HG03196 (cell line): ENCODE measurements around the gene VPS52.

ENCODE experiments used
- ATAC-seq: cut with Tn5 transposase; IDR thresholded peaks from one replicate; pipeline ENCODE4 v1.9.1; 2021; ENCODE audit not compliant: unreplicated experiment

Gene VPS52

GRCh38 chr6:33212857-33213165 is 58.9 kb downstream of the VPS52 start:
- ATAC-seq: no peak

GRCh38 chr6:33211666-33212422 is 59.8 kb downstream of the VPS52 start:
- no peak for ATAC-seq

GRCh38 chr6:33211136-33211535 is 60.5 kb downstream of the VPS52 start:
- no peak for ATAC-seq

- no peak for ATAC-seq
Measured at GRCh38 chr6:33209856-33210255, 61.8 kb downstream of the VPS52 start.

- peak; percentile 40 for ATAC-seq
Measured at GRCh38 chr6:33208091-33208967, 63.3 kb downstream of the VPS52 start, which contains the start of gene RING1. Gene RING1 (plus strand): TSS chr6:33208500. CDS start chr6:33208823, 323 bp downstream.

GRCh38 chr6:33207552-33208090 is 64.1 kb downstream of the VPS52 start:
- ATAC-seq: no peak

- ATAC-seq: no peak
Measured at GRCh38 chr6:33206864-33207551, 64.7 kb downstream of the VPS52 start.

- no peak for ATAC-seq
Measured at GRCh38 chr6:33206027-33206863, 65.4 kb downstream of the VPS52 start.

GRCh38 chr6:33205191-33206026 is 66.3 kb downstream of the VPS52 start:
- ATAC-seq: no peak

- peak; percentile 27 for ATAC-seq
Measured at GRCh38 chr6:33204415-33205190, 67.1 kb downstream of the VPS52 start, which contains the start of gene HSD17B8. Gene HSD17B8 (plus strand): TSS chr6:33204655. CDS start chr6:33204669, 14 bp downstream.

- ATAC-seq: no peak
Measured at GRCh38 chr6:33204165-33204414, 67.6 kb downstream of the VPS52 start.

- ATAC-seq: no peak
Measured at GRCh38 chr6:33203443-33204164, 68.1 kb downstream of the VPS52 start.

GRCh38 chr6:33202799-33203198 is 68.9 kb downstream of the VPS52 start:
- ATAC-seq: no peak

- ATAC-seq: no peak
Measured at GRCh38 chr6:33201935-33202334, 69.7 kb downstream of the VPS52 start.

GRCh38 chr6:33201147-33201545 is 70.5 kb downstream of the VPS52 start:
- ATAC-seq: no peak
